ENCODE measurements around the gene MLLT10. TPM values are rescaled to one million over a fixed set of nuclear protein-coding genes. Genes with fewer than 3 reads are reported as not detected.

The MLLT10 gene
- total RNA-seq, 1 experiment from 2014 or later, result 72.3 TPM

- no peak overlapping the region for H4K91ac ChIP-seq (ENCODE audit: insufficient read length, low read depth, low read length)
- no peak overlapping the region for H2AFZ ChIP-seq (ENCODE audit: low read length)
- H2BK120ac ChIP-seq (ENCODE audit: low read depth, low read length, poor library complexity, severe bottlenecking), result no peak overlapping the region
- H3K23ac ChIP-seq (ENCODE audit: insufficient read length, low read depth, low read length), result no peak overlapping the region
- Mint-ChIP-seq H3K36me3 (ENCODE audit: insufficient read depth in 1 of 3, low read depth in 3 of 3) (no peaks in the 10 kb centered on the region; a peak in 1 of 7 replicates), H3K4me3 (peak overlapping the region; percentile 59 to 81), H3K9me3 (no peaks in the 10 kb centered on the region; a peak in 2 of 5 replicates), H3K27ac (peak overlapping the region; percentile 89 to 99 (median 97)), H3K4me1 (peaks cover 78 to 80% of the 10 kb centered on the region in 2 experiments), H3K27me3 (ENCODE audit: low read depth) (peaks cover 30% of the 10 kb centered on the region)
- no peak overlapping the region for H2BK20ac ChIP-seq (ENCODE audit: low read depth, low read length, poor library complexity, severe bottlenecking)
- no CpG with 5 or more reads among the region's 2 CpGs for WGBS (ENCODE audit: extremely low coverage, insufficient read length, low lambda C conversion rate)
- H3K4me2 ChIP-seq (ENCODE audit: insufficient read depth, insufficient read length, low read length), result peak overlapping the region; percentile 85
- H3K27me3 ChIP-seq (ENCODE audit: insufficient read depth, low read length), result peaks cover 27% of the 10 kb centered on the region; the same call in 1 of the 2 replicates
- H3K27ac ChIP-seq (ENCODE audit: insufficient read length, low read depth, low read length), result peak overlapping the region; percentile 67
- H3K9ac ChIP-seq (ENCODE audit: extremely low read depth, insufficient read length, low read length), result peak overlapping the region; percentile 78
- H3K79me2 ChIP-seq (ENCODE audit: insufficient read depth, low read length), result no peaks in the 10 kb centered on the region
- H4K20me1 ChIP-seq (ENCODE audit: control insufficient read depth, insufficient read depth, insufficient read length), result no peaks in the 10 kb centered on the region
- H3K79me1 ChIP-seq (ENCODE audit: insufficient read depth, low read depth, low read length, poor library complexity, severe bottlenecking), result no peaks in the 10 kb centered on the region
- no peak overlapping the region for H3K18ac ChIP-seq (ENCODE audit: insufficient read length, low read depth, low read length)
- no peak for DNase-seq
- no peak overlapping the region for H3K56ac ChIP-seq (ENCODE audit: insufficient read length, low read depth, low read length)
- H3K4me1 ChIP-seq (ENCODE audit: insufficient read depth, low read length), result peaks cover 10% of the 10 kb centered on the region; the same call in 1 of the 2 replicates
- H2BK15ac ChIP-seq (ENCODE audit: low read depth, low read length), result no peak overlapping the region
- H2BK5ac ChIP-seq (ENCODE audit: insufficient read length, low read length), result no peak overlapping the region
- no peak overlapping the region for H3K4ac ChIP-seq (ENCODE audit: low read depth, low read length)
- H3K14ac ChIP-seq (ENCODE audit: insufficient read depth, low read length), result no peak overlapping the region
- H3K9me3 ChIP-seq (ENCODE audit: control insufficient read depth, low read depth, low read length), result no peaks in the 10 kb centered on the region
- H4K5ac ChIP-seq (ENCODE audit: insufficient read length, low read depth, low read length), result no peak overlapping the region
- no peak overlapping the region for H2BK12ac ChIP-seq (ENCODE audit: insufficient read length, low read depth, low read length)
- no peak overlapping the region for H3T11ph ChIP-seq (ENCODE audit: low read length)
- H2AK5ac ChIP-seq (ENCODE audit: insufficient read length, low read length), result no peak overlapping the region
- peaks cover 50% of the 10 kb centered on the region for H3K23me2 ChIP-seq (ENCODE audit: insufficient read length, low read depth, low read length, poor library complexity, severe bottlenecking)
- TF ChIP-seq CTCF (conservative IDR thresholded peaks at IDR 0.05), result no peak
- H4K8ac ChIP-seq (replicated peaks; ENCODE audit: insufficient read length, low read depth, low read length), result no peak overlapping the region
Measured at GRCh38 chr10:21511095-21511570, 22.9 kb upstream of the MLLT10 start.
